NCI-H345 (cell line): Measurements from ENCODE around the gene HAUS8.
"Not testable (repeated sequence)": the region's sequence is repeated elsewhere in the genome, so short reads cannot be mapped to it uniquely, and the experiment has no call there.

Experiments
- DNase-seq: peaks from one replicate; lab custom pipeline; 2025; lab: John Stamatoyannopoulos, UW

The HAUS8 gene

GRCh38 chr19:17075035-17075863 lies at the start of gene HAUS8, which contains the start of gene MYO9B:
Gene HAUS8, minus strand, starts transcription at chr19:17075452. Its CDS starts 30 bp downstream, at chr19:17075422.
Gene MYO9B, plus strand, starts transcription at chr19:17075777. Its CDS starts 25,941 bp downstream, at chr19:17101718.
- DNase-seq: peak; percentile 96

GRCh38 chr19:17124025-17124424 lies 48.8 kb upstream of the HAUS8 start:
- no peak for DNase-seq

GRCh38 chr19:17123041-17123440 lies 47.8 kb upstream of the HAUS8 start:
- DNase-seq: no peak

GRCh38 chr19:17121736-17122293 lies 46.6 kb upstream of the HAUS8 start:
- DNase-seq: no peak

- DNase-seq: no peak
Observed at GRCh38 chr19:17118957-17119356, 43.7 kb upstream of the HAUS8 start.

GRCh38 chr19:17116996-17117702 lies 41.9 kb upstream of the HAUS8 start:
- no peak for DNase-seq

- DNase-seq: no peak
Observed at GRCh38 chr19:17114414-17114831, 39.2 kb upstream of the HAUS8 start.

- no peak for DNase-seq
Observed at GRCh38 chr19:17113127-17113785, 38.0 kb upstream of the HAUS8 start.

- DNase-seq: no peak
Observed at GRCh38 chr19:17112700-17113099, 37.4 kb upstream of the HAUS8 start.

GRCh38 chr19:17112271-17112670 lies 37.0 kb upstream of the HAUS8 start:
- no peak for DNase-seq

- no peak for DNase-seq
Observed at GRCh38 chr19:17111766-17112165, 36.5 kb upstream of the HAUS8 start.

GRCh38 chr19:17110599-17110966 lies 35.3 kb upstream of the HAUS8 start:
- no peak for DNase-seq

- DNase-seq: no peak
Observed at GRCh38 chr19:17109962-17110598, 34.8 kb upstream of the HAUS8 start.

GRCh38 chr19:17109300-17109699 lies 34.0 kb upstream of the HAUS8 start:
- no peak for DNase-seq

GRCh38 chr19:17108453-17108784 lies 33.2 kb upstream of the HAUS8 start:
- no peak for DNase-seq

- DNase-seq: no peak
Observed at GRCh38 chr19:17107546-17108452, 32.5 kb upstream of the HAUS8 start.

- not testable (repeated sequence) for DNase-seq
Observed at GRCh38 chr19:17106964-17107363, 31.7 kb upstream of the HAUS8 start.

GRCh38 chr19:17105556-17105955 lies 30.3 kb upstream of the HAUS8 start:
- no peak for DNase-seq

GRCh38 chr19:17104679-17105078 lies 29.4 kb upstream of the HAUS8 start:
- DNase-seq: no peak

- no peak for DNase-seq
Observed at GRCh38 chr19:17103177-17103576, 27.9 kb upstream of the HAUS8 start.
